HG02759 (cell line): ENCODE results near the gene GLI3.

ENCODE experiments used
- ATAC-seq: cut with Tn5 transposase; IDR thresholded peaks from one replicate; pipeline ENCODE4 v1.9.1; 2021; ENCODE audit warnings: mild to moderate bottlenecking, moderate library complexity; ENCODE audit not compliant: unreplicated experiment

Gene GLI3

GRCh38 chr7:41940760-41941343 lies 296.2 kb downstream of the GLI3 start:
- ATAC-seq: peak; percentile 79

DNA sequence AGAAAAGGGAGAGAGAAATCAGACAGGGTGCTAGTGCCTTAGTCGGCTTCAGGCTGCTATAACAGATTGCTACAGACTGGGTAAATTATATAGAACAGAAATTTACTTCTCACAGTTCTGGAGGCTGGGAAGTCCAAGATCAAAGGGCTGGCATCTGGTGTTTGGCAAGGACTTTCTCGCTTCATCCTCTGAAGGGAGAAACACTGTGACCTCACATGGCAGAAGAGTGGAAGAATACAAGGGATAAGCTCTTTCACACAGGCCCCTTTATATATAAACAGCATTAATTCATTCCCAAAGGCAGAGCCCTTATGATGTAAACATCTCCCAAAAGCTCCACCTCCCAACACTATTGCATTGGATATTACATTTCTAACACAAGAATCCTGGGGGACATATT lies 298.6 kb downstream of the GLI3 start:
- no peak for ATAC-seq

DNA sequence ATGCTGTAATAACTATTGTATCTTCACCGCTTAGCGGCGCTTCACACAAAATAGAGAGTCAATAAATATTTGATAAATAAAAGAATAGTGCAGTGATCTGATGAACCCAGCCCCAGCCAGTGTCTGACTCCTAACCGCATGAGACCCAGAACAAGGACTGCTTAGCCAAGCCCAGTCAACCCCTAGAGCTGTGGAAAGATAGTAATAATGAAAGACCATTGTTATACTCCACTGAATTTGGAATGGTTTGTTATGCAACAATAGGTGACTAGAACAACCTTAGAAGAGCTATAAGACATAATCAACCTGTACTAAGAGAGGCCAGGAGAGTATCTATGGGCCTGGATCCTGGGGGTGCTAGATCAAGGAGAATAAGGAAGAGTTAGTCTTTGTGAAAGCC lies 303.6 kb downstream of the GLI3 start:
- ATAC-seq: no peak

GRCh38 chr7:41931263-41931646 lies 305.8 kb downstream of the GLI3 start:
- no peak for ATAC-seq

GRCh38 chr7:41930538-41931262 lies 306.3 kb downstream of the GLI3 start:
- ATAC-seq: no peak

- ATAC-seq: no peak
Measured at GRCh38 chr7:41928781-41929180, 308.2 kb downstream of the GLI3 start.

DNA sequence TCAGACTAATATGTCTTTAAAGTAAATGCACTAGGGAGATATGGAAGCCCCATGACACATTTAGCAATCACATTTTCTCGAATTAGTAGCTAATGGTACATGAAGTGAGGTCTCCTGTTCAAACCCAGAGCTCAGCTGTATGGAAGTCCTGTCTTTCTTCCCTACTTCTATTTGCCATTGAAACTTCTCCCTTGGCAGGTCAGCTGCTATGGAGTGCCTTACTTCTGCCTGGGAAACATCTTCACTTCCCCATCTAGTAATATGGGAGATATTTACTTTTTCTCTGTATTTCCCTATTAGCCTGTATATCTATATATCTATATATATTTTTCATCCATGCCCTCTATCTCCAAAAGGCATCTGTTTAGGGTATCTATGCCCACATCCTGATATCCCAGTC lies 308.8 kb downstream of the GLI3 start:
- ATAC-seq: no peak

DNA sequence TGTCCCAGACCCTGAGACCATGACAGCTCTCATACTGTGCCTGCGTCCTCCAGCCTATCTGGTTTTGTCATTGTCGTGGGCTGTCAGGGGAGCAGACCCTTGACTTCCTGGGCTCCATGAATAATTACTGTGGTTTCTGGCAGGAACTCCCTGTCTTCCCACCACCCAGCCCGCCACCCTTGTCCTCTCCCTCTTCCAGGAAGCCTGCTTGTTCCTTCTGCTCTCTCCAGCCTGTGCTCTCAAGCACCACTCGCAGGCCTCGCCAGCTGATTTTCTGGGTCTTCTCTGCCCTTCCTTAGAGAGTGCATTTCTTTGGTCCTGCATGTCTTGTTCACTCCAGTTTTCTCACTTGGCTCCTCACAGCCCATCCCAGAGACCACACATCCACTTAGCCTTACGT lies 309.6 kb downstream of the GLI3 start:
- no peak for ATAC-seq

GRCh38 chr7:41925946-41926345 lies 311.1 kb downstream of the GLI3 start:
- no peak for ATAC-seq

GRCh38 chr7:41924796-41925195 lies 312.2 kb downstream of the GLI3 start:
- no peak for ATAC-seq

DNA sequence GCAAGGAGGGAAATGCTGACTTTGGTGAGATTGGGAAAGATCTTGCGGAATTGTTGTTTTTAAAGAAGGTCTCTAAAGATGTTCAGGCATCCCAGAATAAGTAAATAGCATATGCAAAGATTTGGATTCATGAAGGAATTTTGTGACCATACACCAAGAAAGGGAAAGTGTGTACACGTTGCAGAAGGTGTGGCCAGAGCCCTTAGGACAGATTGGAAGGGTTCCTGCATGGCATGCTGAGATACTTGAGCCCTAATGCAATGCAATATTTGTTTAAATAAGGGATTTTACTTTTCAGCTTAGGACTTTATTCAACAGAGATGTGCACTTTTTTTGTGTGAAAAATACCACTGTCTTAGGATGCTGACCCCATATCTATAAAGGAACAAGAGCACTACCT lies 314.6 kb downstream of the GLI3 start:
- no peak for ATAC-seq

- ATAC-seq: no peak
Measured at GRCh38 chr7:41921453-41921981, 315.5 kb downstream of the GLI3 start.

DNA sequence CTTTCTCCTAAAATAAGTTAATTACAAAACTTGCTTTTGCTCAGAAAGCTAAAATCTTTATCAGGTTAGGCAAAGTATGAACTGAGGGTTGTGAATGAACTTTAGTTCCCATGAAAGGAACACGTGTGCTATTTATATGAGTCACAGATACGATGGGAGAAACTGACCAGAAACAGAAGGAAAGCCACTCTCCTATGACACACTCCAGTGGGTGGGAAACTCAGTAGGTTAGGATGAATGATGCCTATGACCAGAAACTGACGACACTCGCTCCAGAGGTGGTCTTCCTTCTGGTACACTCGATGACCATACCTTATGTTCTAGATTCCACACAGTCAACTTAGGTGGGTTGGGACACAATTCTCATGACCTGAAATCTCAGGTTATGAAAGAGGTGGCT lies 318.4 kb downstream of the GLI3 start:
- no peak for ATAC-seq

DNA sequence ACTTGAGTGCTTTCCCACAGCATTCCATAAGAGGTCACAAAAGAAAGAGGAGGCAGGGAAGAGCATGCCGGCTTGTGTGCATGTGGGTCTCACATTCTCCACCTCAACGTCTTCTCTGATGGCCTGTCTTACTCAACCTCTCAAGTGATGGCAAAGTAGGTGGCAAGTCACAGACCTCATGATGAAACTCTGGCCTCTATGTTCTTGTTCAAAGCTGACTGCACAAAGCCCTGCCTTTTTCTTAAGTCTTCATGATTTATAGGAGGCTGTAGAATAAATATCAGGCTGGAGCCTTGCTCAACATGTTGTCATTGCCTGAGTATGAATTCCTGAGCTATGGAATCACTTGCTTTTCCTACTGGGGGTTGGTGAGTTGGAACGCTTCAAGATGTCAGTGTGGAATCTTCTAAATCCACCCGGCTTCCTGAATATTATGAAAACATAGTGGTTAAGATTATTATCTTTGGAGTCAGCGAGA lies 320.5 kb downstream of the GLI3 start:
- ATAC-seq: no peak

DNA sequence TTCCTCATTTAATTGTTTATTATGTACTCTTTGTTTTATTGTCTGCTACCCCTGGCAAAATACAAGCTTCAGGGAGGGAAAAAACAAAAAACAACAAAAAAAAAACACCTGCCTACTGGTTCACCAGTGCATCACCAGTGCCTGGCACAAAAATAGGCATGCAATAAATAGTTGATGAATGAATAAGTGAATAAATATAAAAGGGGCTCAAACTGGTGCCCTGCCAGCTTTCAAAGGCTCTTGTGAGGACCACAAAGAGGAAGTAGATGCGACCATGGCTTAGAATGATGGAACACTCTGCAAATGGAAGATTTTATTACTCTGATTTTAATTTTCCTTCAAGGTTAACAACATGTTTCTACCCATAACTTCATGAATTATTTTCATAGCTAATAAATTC lies 321.1 kb downstream of the GLI3 start:
- ATAC-seq: no peak

- no peak for ATAC-seq
Measured at GRCh38 chr7:41912851-41913567, 324.0 kb downstream of the GLI3 start.

DNA sequence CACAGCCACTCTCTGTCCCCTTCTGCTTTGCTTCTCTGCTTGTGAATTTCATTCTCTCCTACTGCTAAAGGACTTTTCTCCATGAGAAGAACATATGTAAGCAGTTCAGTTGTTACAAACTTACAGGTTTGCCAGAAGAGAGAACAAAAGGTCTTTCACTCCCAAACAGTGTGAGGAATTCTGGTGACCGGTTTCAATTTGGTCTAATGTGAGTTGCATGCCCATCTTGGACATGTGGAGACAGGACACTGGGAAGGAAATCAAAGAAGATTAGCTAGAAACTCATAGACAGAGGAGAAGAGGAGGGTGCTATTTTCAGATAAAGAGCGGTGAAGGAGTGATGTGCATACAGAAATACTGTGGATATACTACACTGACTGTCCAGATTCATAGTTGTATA lies 324.6 kb downstream of the GLI3 start:
- no peak for ATAC-seq

DNA sequence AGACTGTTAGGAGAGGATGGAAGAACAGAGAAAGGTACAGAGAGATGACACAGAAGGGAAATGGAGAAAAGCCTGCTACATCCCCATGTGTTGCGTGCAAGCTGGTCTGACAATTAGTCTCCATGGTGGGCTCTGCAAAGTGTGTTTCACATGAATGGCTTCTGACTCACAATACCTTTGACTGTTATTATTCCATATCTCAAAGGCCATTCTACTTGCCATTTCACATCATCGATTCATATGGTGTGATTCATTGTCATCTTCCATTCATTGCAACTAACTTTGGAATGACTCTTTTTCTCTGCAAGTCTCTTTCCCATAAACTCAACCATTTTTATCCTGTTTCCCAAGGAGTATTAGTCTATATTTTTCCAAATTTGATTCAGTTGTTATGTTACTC lies 325.2 kb downstream of the GLI3 start:
- ATAC-seq: no peak
